GM23338 (cell line): Measurements from ENCODE around the gene FAM13C.

ENCODE experiments used
- CREB1 ChIP-seq: fragments of 250-450 bp; sonication (Bioruptor Pico); IDR thresholded peaks from 2 replicates; pipeline ENCODE4 v1.5.0; 2020; ENCODE audit warnings: low read depth, mild to moderate bottlenecking, moderate library complexity
- EZH2 ChIP-seq: fragments of 200-600 bp; sonication (generic); IDR thresholded peaks from one replicate; pipeline ENCODE4 v1.8.0; 2017; ENCODE audit warnings: antibody characterized with exemption, mild to moderate bottlenecking, low read depth; ENCODE audit not compliant: unreplicated experiment
- EZH2phosphoT487 ChIP-seq: fragments of 200-600 bp; sonication (generic); IDR thresholded peaks from one replicate; pipeline ENCODE4 v1.8.1; 2018; ENCODE audit warnings: antibody characterized with exemption; ENCODE audit not compliant: unreplicated experiment
- JUNB ChIP-seq: IDR thresholded peaks from one replicate; pipeline ENCODE4 v1.6.1; 2016; ENCODE audit warnings: antibody characterized with exemption; ENCODE audit not compliant: unreplicated experiment
- POLR2AphosphoS5 ChIP-seq: IDR thresholded peaks from 2 replicates; pipeline ENCODE4 v1.6.1; 2016; ENCODE audit warnings: antibody characterized with exemption, low read depth
- STAT1 ChIP-seq: IDR thresholded peaks from one replicate; pipeline ENCODE4 v1.6.1; 2016; ENCODE audit warnings: antibody characterized with exemption; ENCODE audit not compliant: unreplicated experiment
- ZNF114 ChIP-seq: fragments of 250-450 bp; sonication (Bioruptor Pico); IDR thresholded peaks from 2 replicates; pipeline ENCODE4 v1.5.0; 2020; ENCODE audit warnings: mild to moderate bottlenecking, moderate library complexity
- ZNF331 ChIP-seq: fragments of 250-450 bp; sonication (Bioruptor Pico); IDR thresholded peaks from 2 replicates; pipeline ENCODE4 v1.5.0; 2020; ENCODE audit warnings: low read depth, mild to moderate bottlenecking, moderate library complexity
- TF ChIP-seq, protein P1 (sequence below), 2 experiments: fragments of 200-600 bp in 1 of 2; sonication (generic) in 1 of 2; conservative IDR thresholded peaks; 2 replicates each; pipeline versions ENCODE4 v1.5.1 to v1.6.1; 2016 to 2017; ENCODE audit warnings: antibody characterized with exemption in 2 of 2, low read depth in 2 of 2, mild to moderate bottlenecking in 2 of 2, moderate library complexity in 1 of 2
- TF ChIP-seq, protein P2 (sequence below): IDR thresholded peaks from one replicate; pipeline ENCODE4 v1.6.1; 2018; ENCODE audit warnings: antibody characterized with exemption; ENCODE audit not compliant: unreplicated experiment
- TF ChIP-seq, protein P3 (sequence below): fragments of 250-450 bp; sonication (Bioruptor Pico); IDR thresholded peaks from 2 replicates; pipeline ENCODE4 v1.5.0; 2020; ENCODE audit warnings: mild to moderate bottlenecking, moderate library complexity
- TF ChIP-seq, protein P4 (sequence below): IDR thresholded peaks from 2 replicates; pipeline ENCODE4 v1.6.1; 2016; ENCODE audit warnings: antibody characterized with exemption

DNA sequence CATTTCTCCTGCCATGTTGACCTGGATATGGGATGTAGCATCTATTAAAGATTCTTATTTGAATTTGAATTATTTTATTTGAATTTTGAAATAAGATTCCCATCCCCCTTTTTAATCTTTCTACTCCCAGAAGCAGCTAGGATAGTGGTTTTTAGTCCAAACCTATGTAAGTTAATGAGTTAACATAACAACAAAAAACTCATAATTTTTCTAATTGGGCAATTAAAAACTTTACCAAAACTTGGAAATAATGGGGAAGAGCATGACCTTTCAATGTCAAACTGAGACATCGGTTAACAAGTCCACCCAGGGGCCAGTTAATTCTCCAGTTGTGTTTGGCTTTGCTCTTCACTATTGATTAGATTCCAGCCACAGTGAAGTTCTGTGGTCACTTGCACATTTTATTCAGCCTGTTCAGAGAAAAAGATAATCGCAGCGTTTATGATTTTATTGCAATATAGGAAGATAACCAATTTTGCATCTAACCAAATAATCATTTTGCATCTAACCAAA lies 1.2 kb upstream of the FAM13C start:
- TF ChIP-seq, protein P1, sequence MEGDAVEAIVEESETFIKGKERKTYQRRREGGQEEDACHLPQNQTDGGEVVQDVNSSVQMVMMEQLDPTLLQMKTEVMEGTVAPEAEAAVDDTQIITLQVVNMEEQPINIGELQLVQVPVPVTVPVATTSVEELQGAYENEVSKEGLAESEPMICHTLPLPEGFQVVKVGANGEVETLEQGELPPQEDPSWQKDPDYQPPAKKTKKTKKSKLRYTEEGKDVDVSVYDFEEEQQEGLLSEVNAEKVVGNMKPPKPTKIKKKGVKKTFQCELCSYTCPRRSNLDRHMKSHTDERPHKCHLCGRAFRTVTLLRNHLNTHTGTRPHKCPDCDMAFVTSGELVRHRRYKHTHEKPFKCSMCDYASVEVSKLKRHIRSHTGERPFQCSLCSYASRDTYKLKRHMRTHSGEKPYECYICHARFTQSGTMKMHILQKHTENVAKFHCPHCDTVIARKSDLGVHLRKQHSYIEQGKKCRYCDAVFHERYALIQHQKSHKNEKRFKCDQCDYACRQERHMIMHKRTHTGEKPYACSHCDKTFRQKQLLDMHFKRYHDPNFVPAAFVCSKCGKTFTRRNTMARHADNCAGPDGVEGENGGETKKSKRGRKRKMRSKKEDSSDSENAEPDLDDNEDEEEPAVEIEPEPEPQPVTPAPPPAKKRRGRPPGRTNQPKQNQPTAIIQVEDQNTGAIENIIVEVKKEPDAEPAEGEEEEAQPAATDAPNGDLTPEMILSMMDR (conservative IDR thresholded peaks at IDR 0.05; ENCODE audit: low read depth in 2 of 2): no peak
- TF ChIP-seq EZH2 (no peak), POLR2AphosphoS5 (no peak), EZH2phosphoT487 (no peak), STAT1 (no peak), ZNF114 (CRISPR knock-in tag) (no peak), CREB1 (CRISPR knock-in tag) (no peak), ZNF331 (CRISPR knock-in tag) (no peak), JUNB (no peak)
- TF ChIP-seq, protein P2, sequence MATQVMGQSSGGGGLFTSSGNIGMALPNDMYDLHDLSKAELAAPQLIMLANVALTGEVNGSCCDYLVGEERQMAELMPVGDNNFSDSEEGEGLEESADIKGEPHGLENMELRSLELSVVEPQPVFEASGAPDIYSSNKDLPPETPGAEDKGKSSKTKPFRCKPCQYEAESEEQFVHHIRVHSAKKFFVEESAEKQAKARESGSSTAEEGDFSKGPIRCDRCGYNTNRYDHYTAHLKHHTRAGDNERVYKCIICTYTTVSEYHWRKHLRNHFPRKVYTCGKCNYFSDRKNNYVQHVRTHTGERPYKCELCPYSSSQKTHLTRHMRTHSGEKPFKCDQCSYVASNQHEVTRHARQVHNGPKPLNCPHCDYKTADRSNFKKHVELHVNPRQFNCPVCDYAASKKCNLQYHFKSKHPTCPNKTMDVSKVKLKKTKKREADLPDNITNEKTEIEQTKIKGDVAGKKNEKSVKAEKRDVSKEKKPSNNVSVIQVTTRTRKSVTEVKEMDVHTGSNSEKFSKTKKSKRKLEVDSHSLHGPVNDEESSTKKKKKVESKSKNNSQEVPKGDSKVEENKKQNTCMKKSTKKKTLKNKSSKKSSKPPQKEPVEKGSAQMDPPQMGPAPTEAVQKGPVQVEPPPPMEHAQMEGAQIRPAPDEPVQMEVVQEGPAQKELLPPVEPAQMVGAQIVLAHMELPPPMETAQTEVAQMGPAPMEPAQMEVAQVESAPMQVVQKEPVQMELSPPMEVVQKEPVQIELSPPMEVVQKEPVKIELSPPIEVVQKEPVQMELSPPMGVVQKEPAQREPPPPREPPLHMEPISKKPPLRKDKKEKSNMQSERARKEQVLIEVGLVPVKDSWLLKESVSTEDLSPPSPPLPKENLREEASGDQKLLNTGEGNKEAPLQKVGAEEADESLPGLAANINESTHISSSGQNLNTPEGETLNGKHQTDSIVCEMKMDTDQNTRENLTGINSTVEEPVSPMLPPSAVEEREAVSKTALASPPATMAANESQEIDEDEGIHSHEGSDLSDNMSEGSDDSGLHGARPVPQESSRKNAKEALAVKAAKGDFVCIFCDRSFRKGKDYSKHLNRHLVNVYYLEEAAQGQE: no peak
- TF ChIP-seq, protein P3, sequence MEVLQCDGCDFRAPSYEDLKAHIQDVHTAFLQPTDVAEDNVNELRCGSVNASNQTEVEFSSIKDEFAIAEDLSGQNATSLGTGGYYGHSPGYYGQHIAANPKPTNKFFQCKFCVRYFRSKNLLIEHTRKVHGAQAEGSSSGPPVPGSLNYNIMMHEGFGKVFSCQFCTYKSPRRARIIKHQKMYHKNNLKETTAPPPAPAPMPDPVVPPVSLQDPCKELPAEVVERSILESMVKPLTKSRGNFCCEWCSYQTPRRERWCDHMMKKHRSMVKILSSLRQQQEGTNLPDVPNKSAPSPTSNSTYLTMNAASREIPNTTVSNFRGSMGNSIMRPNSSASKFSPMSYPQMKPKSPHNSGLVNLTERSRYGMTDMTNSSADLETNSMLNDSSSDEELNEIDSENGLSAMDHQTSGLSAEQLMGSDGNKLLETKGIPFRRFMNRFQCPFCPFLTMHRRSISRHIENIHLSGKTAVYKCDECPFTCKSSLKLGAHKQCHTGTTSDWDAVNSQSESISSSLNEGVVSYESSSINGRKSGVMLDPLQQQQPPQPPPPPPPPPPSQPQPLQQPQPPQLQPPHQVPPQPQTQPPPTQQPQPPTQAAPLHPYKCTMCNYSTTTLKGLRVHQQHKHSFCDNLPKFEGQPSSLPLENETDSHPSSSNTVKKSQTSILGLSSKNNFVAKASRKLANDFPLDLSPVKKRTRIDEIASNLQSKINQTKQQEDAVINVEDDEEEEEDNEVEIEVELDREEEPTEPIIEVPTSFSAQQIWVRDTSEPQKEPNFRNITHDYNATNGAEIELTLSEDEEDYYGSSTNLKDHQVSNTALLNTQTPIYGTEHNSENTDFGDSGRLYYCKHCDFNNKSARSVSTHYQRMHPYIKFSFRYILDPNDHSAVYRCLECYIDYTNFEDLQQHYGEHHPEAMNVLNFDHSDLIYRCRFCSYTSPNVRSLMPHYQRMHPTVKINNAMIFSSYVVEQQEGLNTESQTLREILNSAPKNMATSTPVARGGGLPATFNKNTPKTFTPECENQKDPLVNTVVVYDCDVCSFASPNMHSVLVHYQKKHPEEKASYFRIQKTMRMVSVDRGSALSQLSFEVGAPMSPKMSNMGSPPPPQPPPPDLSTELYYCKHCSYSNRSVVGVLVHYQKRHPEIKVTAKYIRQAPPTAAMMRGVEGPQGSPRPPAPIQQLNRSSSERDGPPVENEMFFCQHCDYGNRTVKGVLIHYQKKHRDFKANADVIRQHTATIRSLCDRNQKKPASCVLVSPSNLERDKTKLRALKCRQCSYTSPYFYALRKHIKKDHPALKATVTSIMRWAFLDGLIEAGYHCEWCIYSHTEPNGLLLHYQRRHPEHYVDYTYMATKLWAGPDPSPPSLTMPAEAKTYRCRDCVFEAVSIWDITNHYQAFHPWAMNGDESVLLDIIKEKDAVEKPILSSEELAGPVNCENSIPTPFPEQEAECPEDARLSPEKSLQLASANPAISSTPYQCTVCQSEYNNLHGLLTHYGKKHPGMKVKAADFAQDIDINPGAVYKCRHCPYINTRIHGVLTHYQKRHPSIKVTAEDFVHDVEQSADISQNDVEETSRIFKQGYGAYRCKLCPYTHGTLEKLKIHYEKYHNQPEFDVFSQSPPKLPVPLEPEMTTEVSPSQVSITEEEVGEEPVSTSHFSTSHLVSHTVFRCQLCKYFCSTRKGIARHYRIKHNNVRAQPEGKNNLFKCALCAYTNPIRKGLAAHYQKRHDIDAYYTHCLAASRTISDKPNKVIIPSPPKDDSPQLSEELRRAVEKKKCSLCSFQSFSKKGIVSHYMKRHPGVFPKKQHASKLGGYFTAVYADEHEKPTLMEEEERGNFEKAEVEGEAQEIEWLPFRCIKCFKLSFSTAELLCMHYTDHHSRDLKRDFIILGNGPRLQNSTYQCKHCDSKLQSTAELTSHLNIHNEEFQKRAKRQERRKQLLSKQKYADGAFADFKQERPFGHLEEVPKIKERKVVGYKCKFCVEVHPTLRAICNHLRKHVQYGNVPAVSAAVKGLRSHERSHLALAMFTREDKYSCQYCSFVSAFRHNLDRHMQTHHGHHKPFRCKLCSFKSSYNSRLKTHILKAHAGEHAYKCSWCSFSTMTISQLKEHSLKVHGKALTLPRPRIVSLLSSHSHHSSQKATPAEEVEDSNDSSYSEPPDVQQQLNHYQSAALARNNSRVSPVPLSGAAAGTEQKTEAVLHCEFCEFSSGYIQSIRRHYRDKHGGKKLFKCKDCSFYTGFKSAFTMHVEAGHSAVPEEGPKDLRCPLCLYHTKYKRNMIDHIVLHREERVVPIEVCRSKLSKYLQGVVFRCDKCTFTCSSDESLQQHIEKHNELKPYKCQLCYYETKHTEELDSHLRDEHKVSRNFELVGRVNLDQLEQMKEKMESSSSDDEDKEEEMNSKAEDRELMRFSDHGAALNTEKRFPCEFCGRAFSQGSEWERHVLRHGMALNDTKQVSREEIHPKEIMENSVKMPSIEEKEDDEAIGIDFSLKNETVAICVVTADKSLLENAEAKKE: no peak
- TF ChIP-seq, protein P4, sequence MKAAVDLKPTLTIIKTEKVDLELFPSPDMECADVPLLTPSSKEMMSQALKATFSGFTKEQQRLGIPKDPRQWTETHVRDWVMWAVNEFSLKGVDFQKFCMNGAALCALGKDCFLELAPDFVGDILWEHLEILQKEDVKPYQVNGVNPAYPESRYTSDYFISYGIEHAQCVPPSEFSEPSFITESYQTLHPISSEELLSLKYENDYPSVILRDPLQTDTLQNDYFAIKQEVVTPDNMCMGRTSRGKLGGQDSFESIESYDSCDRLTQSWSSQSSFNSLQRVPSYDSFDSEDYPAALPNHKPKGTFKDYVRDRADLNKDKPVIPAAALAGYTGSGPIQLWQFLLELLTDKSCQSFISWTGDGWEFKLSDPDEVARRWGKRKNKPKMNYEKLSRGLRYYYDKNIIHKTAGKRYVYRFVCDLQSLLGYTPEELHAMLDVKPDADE: no peak
